ENCODE results near the gene ATAD3A.
"Not testable (repeated sequence)": the region's sequence is repeated elsewhere in the genome, so short reads cannot be mapped to it uniquely, and the experiment has no call there.

Gene ATAD3A

GRCh38 chr1:1477206-1477605 lies 34.8 kb upstream of the ATAD3A start:
- no peak for ATAC-seq
- TF ChIP-seq ARNTL (CRISPR knock-in tag; IDR thresholded peaks at IDR 0.05; ENCODE audit: borderline replicate concordance, low read depth) (no peak), SNAI2 (CRISPR knock-in tag; IDR thresholded peaks at IDR 0.05) (no peak), ZFP30 (CRISPR knock-in tag; IDR thresholded peaks at IDR 0.05) (no peak), TCF4 (CRISPR knock-in tag; IDR thresholded peaks at IDR 0.05; ENCODE audit: borderline replicate concordance) (no peak), ISL1 (CRISPR knock-in tag; IDR thresholded peaks at IDR 0.05) (no peak), TOX (CRISPR knock-in tag; IDR thresholded peaks at IDR 0.05; ENCODE audit: borderline replicate concordance) (no peak), ESRRG (CRISPR knock-in tag; IDR thresholded peaks at IDR 0.05) (no peak), GLIS3 (CRISPR knock-in tag; IDR thresholded peaks at IDR 0.05) (no peak), RARB (CRISPR knock-in tag; IDR thresholded peaks at IDR 0.05) (no peak), BACH2 (CRISPR knock-in tag; IDR thresholded peaks at IDR 0.05; ENCODE audit: borderline replicate concordance) (no peak), PPARA (CRISPR knock-in tag; IDR thresholded peaks at IDR 0.05; ENCODE audit: borderline replicate concordance) (no peak), ZNF70 (CRISPR knock-in tag; IDR thresholded peaks at IDR 0.05) (no peak), ZFP3 (CRISPR knock-in tag; IDR thresholded peaks at IDR 0.05) (no peak), CSDC2 (CRISPR knock-in tag; IDR thresholded peaks at IDR 0.05) (no peak), CSRNP3 (CRISPR knock-in tag; IDR thresholded peaks at IDR 0.05) (no peak)
- TF ChIP-seq, protein P1, sequence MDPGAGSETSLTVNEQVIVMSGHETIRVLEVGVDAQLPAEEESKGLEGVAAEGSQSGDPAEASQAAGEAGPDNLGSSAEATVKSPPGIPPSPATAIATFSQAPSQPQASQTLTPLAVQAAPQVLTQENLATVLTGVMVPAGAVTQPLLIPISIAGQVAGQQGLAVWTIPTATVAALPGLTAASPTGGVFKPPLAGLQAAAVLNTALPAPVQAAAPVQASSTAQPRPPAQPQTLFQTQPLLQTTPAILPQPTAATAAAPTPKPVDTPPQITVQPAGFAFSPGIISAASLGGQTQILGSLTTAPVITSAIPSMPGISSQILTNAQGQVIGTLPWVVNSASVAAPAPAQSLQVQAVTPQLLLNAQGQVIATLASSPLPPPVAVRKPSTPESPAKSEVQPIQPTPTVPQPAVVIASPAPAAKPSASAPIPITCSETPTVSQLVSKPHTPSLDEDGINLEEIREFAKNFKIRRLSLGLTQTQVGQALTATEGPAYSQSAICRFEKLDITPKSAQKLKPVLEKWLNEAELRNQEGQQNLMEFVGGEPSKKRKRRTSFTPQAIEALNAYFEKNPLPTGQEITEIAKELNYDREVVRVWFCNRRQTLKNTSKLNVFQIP (CRISPR knock-in tag; IDR thresholded peaks at IDR 0.05; ENCODE audit: borderline replicate concordance, low read depth), result no peak
- TF ChIP-seq, protein P2, sequence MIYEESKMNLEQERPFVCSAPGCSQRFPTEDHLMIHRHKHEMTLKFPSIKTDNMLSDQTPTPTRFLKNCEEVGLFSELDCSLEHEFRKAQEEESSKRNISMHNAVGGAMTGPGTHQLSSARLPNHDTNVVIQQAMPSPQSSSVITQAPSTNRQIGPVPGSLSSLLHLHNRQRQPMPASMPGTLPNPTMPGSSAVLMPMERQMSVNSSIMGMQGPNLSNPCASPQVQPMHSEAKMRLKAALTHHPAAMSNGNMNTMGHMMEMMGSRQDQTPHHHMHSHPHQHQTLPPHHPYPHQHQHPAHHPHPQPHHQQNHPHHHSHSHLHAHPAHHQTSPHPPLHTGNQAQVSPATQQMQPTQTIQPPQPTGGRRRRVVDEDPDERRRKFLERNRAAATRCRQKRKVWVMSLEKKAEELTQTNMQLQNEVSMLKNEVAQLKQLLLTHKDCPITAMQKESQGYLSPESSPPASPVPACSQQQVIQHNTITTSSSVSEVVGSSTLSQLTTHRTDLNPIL (CRISPR knock-in tag; IDR thresholded peaks at IDR 0.05; ENCODE audit: low read depth), result no peak
- TF ChIP-seq, protein P3, sequence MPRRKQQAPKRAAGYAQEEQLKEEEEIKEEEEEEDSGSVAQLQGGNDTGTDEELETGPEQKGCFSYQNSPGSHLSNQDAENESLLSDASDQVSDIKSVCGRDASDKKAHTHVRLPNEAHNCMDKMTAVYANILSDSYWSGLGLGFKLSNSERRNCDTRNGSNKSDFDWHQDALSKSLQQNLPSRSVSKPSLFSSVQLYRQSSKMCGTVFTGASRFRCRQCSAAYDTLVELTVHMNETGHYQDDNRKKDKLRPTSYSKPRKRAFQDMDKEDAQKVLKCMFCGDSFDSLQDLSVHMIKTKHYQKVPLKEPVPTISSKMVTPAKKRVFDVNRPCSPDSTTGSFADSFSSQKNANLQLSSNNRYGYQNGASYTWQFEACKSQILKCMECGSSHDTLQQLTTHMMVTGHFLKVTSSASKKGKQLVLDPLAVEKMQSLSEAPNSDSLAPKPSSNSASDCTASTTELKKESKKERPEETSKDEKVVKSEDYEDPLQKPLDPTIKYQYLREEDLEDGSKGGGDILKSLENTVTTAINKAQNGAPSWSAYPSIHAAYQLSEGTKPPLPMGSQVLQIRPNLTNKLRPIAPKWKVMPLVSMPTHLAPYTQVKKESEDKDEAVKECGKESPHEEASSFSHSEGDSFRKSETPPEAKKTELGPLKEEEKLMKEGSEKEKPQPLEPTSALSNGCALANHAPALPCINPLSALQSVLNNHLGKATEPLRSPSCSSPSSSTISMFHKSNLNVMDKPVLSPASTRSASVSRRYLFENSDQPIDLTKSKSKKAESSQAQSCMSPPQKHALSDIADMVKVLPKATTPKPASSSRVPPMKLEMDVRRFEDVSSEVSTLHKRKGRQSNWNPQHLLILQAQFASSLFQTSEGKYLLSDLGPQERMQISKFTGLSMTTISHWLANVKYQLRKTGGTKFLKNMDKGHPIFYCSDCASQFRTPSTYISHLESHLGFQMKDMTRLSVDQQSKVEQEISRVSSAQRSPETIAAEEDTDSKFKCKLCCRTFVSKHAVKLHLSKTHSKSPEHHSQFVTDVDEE (CRISPR knock-in tag; IDR thresholded peaks at IDR 0.05), result no peak

DNA sequence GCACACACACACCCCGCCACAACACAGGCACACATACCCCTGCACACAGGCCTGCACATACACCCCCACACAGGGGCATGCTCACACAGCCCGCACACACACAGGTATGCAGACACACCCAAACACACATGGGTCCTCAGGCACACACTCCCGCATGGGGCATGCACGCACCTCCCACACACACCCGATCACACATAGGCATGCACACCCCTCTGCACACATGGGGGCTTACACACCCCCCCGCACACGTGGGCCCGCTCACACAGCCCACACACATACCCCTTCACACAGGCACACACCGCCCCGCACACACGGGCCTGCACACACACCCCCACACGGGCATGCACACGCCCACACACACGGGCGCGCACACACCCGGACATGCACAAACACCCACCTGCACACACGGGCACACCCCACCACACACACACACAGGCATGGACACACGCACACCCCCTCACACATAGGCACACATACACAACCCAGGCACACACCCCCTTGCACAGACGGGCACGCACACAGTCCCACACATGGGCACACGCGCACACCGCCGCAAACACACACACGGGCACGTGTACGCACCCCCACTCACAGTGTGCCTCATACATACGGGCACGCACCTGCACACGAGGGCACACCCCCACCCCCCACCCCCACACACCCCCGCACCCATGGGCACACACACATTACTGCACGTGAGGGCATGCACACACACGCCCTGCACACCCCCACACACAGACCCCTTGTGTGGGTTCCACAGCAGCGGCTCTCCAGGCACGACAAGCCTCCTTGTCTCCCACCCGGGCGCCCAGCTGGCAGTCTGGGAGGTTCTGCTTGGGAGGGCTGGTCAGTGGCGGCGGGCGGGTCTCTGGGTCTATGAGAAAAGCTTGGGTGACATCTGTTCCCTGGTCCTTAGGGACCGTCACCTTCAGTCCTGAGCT lies 32.1 kb upstream of the ATAD3A start:
- no peak for ATAC-seq
- no peak for TF ChIP-seq ZFP3 (CRISPR knock-in tag; IDR thresholded peaks at IDR 0.05)

DNA sequence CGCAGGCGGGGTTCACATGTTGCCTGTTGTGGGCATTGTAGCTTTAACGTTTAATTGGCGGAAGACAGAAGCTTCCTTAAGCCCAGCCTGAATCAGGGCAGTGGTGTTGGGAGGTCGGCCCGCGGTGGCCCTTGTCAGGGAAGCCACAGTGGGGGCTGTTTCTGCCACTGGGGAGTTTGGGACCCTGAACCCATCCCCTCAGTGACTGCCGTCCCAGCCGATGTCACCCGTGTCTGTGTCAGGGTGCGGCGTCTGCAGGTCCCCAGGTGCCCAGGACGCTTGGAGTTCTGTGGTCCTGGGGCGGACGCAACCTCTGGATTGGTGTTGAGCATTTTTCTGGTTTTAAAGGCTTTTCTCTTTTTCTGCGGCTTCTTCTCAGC lies 31.5 kb upstream of the ATAD3A start:
- ATAC-seq, result not testable (repeated sequence)

DNA sequence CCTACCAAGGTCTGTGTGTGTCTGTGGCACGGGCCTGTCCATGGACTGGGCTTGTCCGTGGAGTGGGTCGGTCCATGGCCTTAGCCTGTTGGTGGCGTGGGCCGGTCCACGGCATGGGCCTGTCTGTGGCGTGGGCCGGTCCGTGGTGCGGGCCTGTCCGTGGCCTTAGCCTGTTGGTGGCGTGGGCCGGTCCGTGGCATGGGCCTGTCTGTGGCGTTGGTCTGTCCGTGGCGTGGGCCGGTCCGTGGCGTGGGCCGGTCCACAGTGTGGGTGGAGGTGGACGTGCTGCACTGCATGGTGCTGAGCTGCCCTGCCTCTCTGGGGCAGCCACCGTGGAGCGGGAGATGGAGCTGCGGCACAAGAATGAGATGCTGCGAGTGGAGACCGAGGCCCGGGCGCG lies 30.2 kb upstream of the ATAD3A start:
- ATAC-seq, result not testable (repeated sequence)

- ATAC-seq, result no peak
- TF ChIP-seq, protein P2 (CRISPR knock-in tag; IDR thresholded peaks at IDR 0.05; ENCODE audit: low read depth), result no peak
- TF ChIP-seq CSRNP3 (CRISPR knock-in tag; IDR thresholded peaks at IDR 0.05) (no peak), ISL1 (CRISPR knock-in tag; IDR thresholded peaks at IDR 0.05) (no peak), ESRRG (CRISPR knock-in tag; IDR thresholded peaks at IDR 0.05) (no peak), ZFP30 (CRISPR knock-in tag; IDR thresholded peaks at IDR 0.05) (no peak), RARB (CRISPR knock-in tag; IDR thresholded peaks at IDR 0.05) (no peak), ARNTL (CRISPR knock-in tag; IDR thresholded peaks at IDR 0.05; ENCODE audit: borderline replicate concordance, low read depth) (no peak), ZNF8 (CRISPR knock-in tag; IDR thresholded peaks at IDR 0.05) (no peak), TCF4 (CRISPR knock-in tag; IDR thresholded peaks at IDR 0.05; ENCODE audit: borderline replicate concordance) (no peak), OSR1 (CRISPR knock-in tag; IDR thresholded peaks at IDR 0.05) (no peak), TOX (CRISPR knock-in tag; IDR thresholded peaks at IDR 0.05; ENCODE audit: borderline replicate concordance) (no peak), PATZ1 (CRISPR knock-in tag; IDR thresholded peaks at IDR 0.05; ENCODE audit: borderline replicate concordance) (no peak), PPARA (CRISPR knock-in tag; IDR thresholded peaks at IDR 0.05; ENCODE audit: borderline replicate concordance) (no peak)
These were observed 29.1 kb upstream of the ATAD3A start for GRCh38 chr1:1482856-1483255.
